HepG2 (cell line): ENCODE measurements around the gene CD300LF. TPM values are rescaled to one million over a fixed set of nuclear protein-coding genes. Genes with fewer than 3 reads are reported as not detected.

Experiments
- ATM ChIP-seq: fragments of 450-650 bp; IDR thresholded peaks from 2 replicates; pipeline ENCODE4 v1.7.1; 2017; ENCODE audit warnings: mild to moderate bottlenecking, borderline replicate concordance
- CBFB ChIP-seq: sonication (generic); formaldehyde crosslinking; IDR thresholded peaks from 2 replicates; pipeline ENCODE4 v1.4.0; 2020; ENCODE audit warnings: missing genetic modification reagents
- CEBPB ChIP-seq: IDR thresholded peaks from 2 replicates; pipeline ENCODE4 v1.6.1; 2011; ENCODE audit warnings: low read depth, low read length, improper control_type of control experiment, borderline replicate concordance
- DNMT3B ChIP-seq: conservative IDR thresholded peaks from 2 replicates; pipeline ENCODE4 v1.6.1; 2016; ENCODE audit warnings: missing biosample characterization, control low read depth
- E2F5 ChIP-seq: sonication (generic); formaldehyde crosslinking; conservative IDR thresholded peaks from 2 replicates; pipeline ENCODE4 v1.4.0; 2020; ENCODE audit warnings: missing genetic modification reagents
- EEA1 ChIP-seq: sonication (generic); formaldehyde crosslinking; IDR thresholded peaks from 2 replicates; pipeline ENCODE4 v1.5.1; 2020; ENCODE audit warnings: mild to moderate bottlenecking, missing genetic modification reagents, borderline replicate concordance
- MAFG ChIP-seq: sonication (generic); formaldehyde crosslinking; IDR thresholded peaks from 2 replicates; pipeline ENCODE4 v1.5.1; 2020; ENCODE audit warnings: mild to moderate bottlenecking, missing genetic modification reagents
- MTF2 ChIP-seq: sonication (generic); formaldehyde crosslinking; IDR thresholded peaks from 2 replicates; pipeline ENCODE4 v1.5.0; 2020; ENCODE audit warnings: missing genetic modification reagents, borderline replicate concordance
- MXD1 ChIP-seq: sonication (generic); formaldehyde crosslinking; IDR thresholded peaks from 2 replicates; pipeline ENCODE4 v1.4.0; 2020; ENCODE audit warnings: mild to moderate bottlenecking, missing genetic modification reagents
- NFE2L2 ChIP-seq: fragments of 150-350 bp; IDR thresholded peaks from 2 replicates; pipeline ENCODE4 v1.6.1; 2014; ENCODE audit warnings: low read length
- NPAS2 ChIP-seq: sonication (generic); formaldehyde crosslinking; IDR thresholded peaks from 2 replicates; pipeline ENCODE4 v1.8.0; 2022; ENCODE audit warnings: mild to moderate bottlenecking, missing genetic modification reagents, borderline replicate concordance
- NR1H2 ChIP-seq: sonication (generic); formaldehyde crosslinking; IDR thresholded peaks from 2 replicates; pipeline ENCODE4 v1.8.1; 2022; ENCODE audit warnings: low read depth, missing genetic modification reagents, borderline replicate concordance
- ONECUT2 ChIP-seq: sonication (generic); formaldehyde crosslinking; IDR thresholded peaks from 2 replicates; pipeline ENCODE4 v1.4.0; 2020; ENCODE audit warnings: missing genetic modification reagents
- PAX8 ChIP-seq: sonication (generic); formaldehyde crosslinking; IDR thresholded peaks from 2 replicates; pipeline ENCODE4 v1.8.0; 2022; ENCODE audit warnings: mild to moderate bottlenecking, missing genetic modification reagents, borderline replicate concordance
- POLR2A ChIP-seq, 2 experiments: IDR thresholded peaks; 2 replicates each; pipeline ENCODE4 v1.6.1; 2011; ENCODE audit warnings: low read depth in 2 of 2, low read length in 2 of 2, mild to moderate bottlenecking in 1 of 2, moderate library complexity in 1 of 2; ENCODE audit not compliant: insufficient read depth in 1 of 2
- PRMT3 ChIP-seq: sonication (generic); formaldehyde crosslinking; IDR thresholded peaks from 2 replicates; pipeline ENCODE4 v1.8.1; 2022; ENCODE audit warnings: low read depth, mild to moderate bottlenecking, moderate library complexity, missing genetic modification reagents, borderline replicate concordance
- RAD51 ChIP-seq: fragments of 450-650 bp; IDR thresholded peaks from 2 replicates; pipeline ENCODE4 v1.6.1; 2016; ENCODE audit warnings: borderline replicate concordance
- RELA ChIP-seq: sonication (generic); formaldehyde crosslinking; IDR thresholded peaks from 2 replicates; pipeline ENCODE4 v1.4.0; 2020; ENCODE audit warnings: missing genetic modification reagents
- RORA ChIP-seq: sonication (generic); formaldehyde crosslinking; IDR thresholded peaks from 2 replicates; pipeline ENCODE4 v1.5.0; 2020; ENCODE audit warnings: mild to moderate bottlenecking, missing genetic modification reagents, moderate library complexity
- SMAD9 ChIP-seq: sonication (generic); formaldehyde crosslinking; IDR thresholded peaks from 2 replicates; pipeline ENCODE4 v1.5.1; 2020; ENCODE audit warnings: mild to moderate bottlenecking, missing genetic modification reagents
- STAG1 ChIP-seq: sonication (generic); formaldehyde crosslinking; IDR thresholded peaks from 2 replicates; pipeline ENCODE4 v1.4.0; 2020; ENCODE audit warnings: missing genetic modification reagents
- TAF15 ChIP-seq: fragments of 200-400 bp; formaldehyde crosslinking; IDR thresholded peaks from one replicate; pipeline ENCODE4 v1.6.1; 2018; ENCODE audit warnings: mild to moderate bottlenecking, low read depth, low read length; ENCODE audit not compliant: poor library complexity, severe bottlenecking
- TBP ChIP-seq: sonication (generic); formaldehyde crosslinking; IDR thresholded peaks from 2 replicates; pipeline ENCODE4 v1.5.0; 2020; ENCODE audit warnings: missing genetic modification reagents
- TCF7 ChIP-seq: sonication (generic); IDR thresholded peaks from 2 replicates; pipeline ENCODE4 v1.6.1; 2016; ENCODE audit warnings: antibody characterized with exemption, low read depth
- ZBTB7A ChIP-seq: sonication (generic); formaldehyde crosslinking; IDR thresholded peaks from 2 replicates; pipeline ENCODE4 v1.8.0; 2022; ENCODE audit warnings: mild to moderate bottlenecking, missing genetic modification reagents
- ZMAT3 ChIP-seq: sonication (generic); formaldehyde crosslinking; conservative IDR thresholded peaks from 2 replicates; pipeline ENCODE4 v1.7.0; 2021; ENCODE audit warnings: missing genetic modification reagents
- ZNF44 ChIP-seq: sonication (generic); formaldehyde crosslinking; IDR thresholded peaks from 2 replicates; pipeline ENCODE4 v1.5.1; 2020; ENCODE audit warnings: mild to moderate bottlenecking, missing genetic modification reagents
- ZNF569 ChIP-seq: sonication (generic); formaldehyde crosslinking; IDR thresholded peaks from 2 replicates; pipeline ENCODE4 v1.5.0; 2020; ENCODE audit warnings: mild to moderate bottlenecking, missing genetic modification reagents, moderate library complexity, borderline replicate concordance
- ZNF7 ChIP-seq: IDR thresholded peaks from 2 replicates; pipeline ENCODE4 v1.6.1; 2016; ENCODE audit warnings: missing biosample characterization, missing genetic modification reagents
- ZNF792 ChIP-seq: IDR thresholded peaks from 2 replicates; pipeline ENCODE4 v1.6.1; 2016
- ZNF850 ChIP-seq: sonication (generic); formaldehyde crosslinking; conservative IDR thresholded peaks from 2 replicates; pipeline ENCODE4 v1.9.0; 2021; ENCODE audit warnings: mild to moderate bottlenecking, missing genetic modification reagents
- polyA plus RNA-seq, 8 experiments: library from polyadenylated mRNA; depleted of rRNA in 3 of 8; stranded (reverse) in 7 of 8; unstranded in 1 of 8; fragments of >200 nt; fragmentation: Illumina TruSeq in 4 of 8; extraction: Trizol in 4 of 8; gene quantifications; 2 replicates each; pipeline versions ENCODE4 v1.2.1 to v1.2.3, GENCODE V29; 2011 to 2016; ENCODE audit warnings: low read depth in 4 of 8, missing spikeins in 1 of 8, mixed read lengths in 1 of 8; ENCODE audit not compliant: insufficient read depth in 1 of 8
- total RNA-seq, 5 experiments: library from RNA; depleted of rRNA; stranded (reverse); fragments of >200 nt; fragmentation: Illumina TruSeq; extraction: Trizol; gene quantifications; 2 replicates each; pipeline ENCODE4 v1.2.3, GENCODE V29; 2016; ENCODE audit warnings: low read depth in 1 of 5
- TF ChIP-seq, protein P1 (sequence below): sonication (generic); formaldehyde crosslinking; IDR thresholded peaks from 2 replicates; pipeline ENCODE4 v1.4.0; 2020; ENCODE audit warnings: mild to moderate bottlenecking, low read depth, missing genetic modification reagents

The CD300LF gene
- total and polyA plus RNA-seq, 2 of the 13 experiments (the other 11 are each of a cell fraction or from before 2014, with no cell fraction given), result not detected

- TF ChIP-seq ZNF7 (CRISPR knock-in tag) (no peak), PRMT3 (CRISPR knock-in tag) (0 out of 2 replicates have a peak, but pooled peaks have one; percentile 31), PAX8 (CRISPR knock-in tag) (peak; percentile 91; the same call in 1 of the 2 replicates), ONECUT2 (peak; percentile 86), TBP (CRISPR knock-in tag) (no peak), STAG1 (CRISPR knock-in tag) (peak; percentile 70), MXD1 (no peak; the same call in 1 of the 2 replicates), NPAS2 (no peak), ZNF569 (CRISPR knock-in tag) (no peak), RAD51 (no peak), CBFB (CRISPR knock-in tag) (peak; percentile 51), EEA1 (CRISPR knock-in tag) (peak; percentile 14; the same call in 1 of the 2 replicates), RELA (CRISPR knock-in tag) (no peak; the same call in 1 of the 2 replicates), DNMT3B (CRISPR knock-in tag) (peak; percentile 84; the same call in 1 of the 2 replicates), ATM (no peak), SMAD9 (no peak), TAF15 (no peak), TCF7 (no peak), ZNF792 (CRISPR knock-in tag) (peak; percentile 61; the same call in 1 of the 2 replicates), ZMAT3 (peak; percentile 92), ZBTB7A (peak; percentile 85), CEBPB (peak; percentile 99), NR1H2 (CRISPR knock-in tag) (no peak), ZNF850 (no peak), MTF2 (CRISPR knock-in tag) (peak; percentile 22), MAFG (no peak), ZNF44 (CRISPR knock-in tag) (peak; percentile 89; the same call in 1 of the 2 replicates), E2F5 (CRISPR knock-in tag) (0 out of 2 replicates have a peak, but pooled peaks have one; percentile 42), NFE2L2 (no peak; the same call in 1 of the 2 replicates), RORA (CRISPR knock-in tag) (peak; percentile 48; the same call in 1 of the 2 replicates), POLR2A (IDR thresholded peaks at IDR 0.05; ENCODE audit: insufficient read depth in 1 of 2, low read depth in 2 of 2, low read length in 2 of 2) (peak; percentile 42 to 71)
- TF ChIP-seq, protein P1, sequence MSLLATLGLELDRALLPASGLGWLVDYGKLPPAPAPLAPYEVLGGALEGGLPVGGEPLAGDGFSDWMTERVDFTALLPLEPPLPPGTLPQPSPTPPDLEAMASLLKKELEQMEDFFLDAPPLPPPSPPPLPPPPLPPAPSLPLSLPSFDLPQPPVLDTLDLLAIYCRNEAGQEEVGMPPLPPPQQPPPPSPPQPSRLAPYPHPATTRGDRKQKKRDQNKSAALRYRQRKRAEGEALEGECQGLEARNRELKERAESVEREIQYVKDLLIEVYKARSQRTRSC (CRISPR knock-in tag), result no peak
These were observed 24.0 kb upstream of the CD300LF start, which contains the start of gene RAB37 (continued) for GRCh38 chr17:74736513-74737298.
